Measurements from ENCODE around the gene COL19A1. TPM values are rescaled to one million over a fixed set of nuclear protein-coding genes. Genes with fewer than 3 reads are reported as not detected.

The COL19A1 gene
- polyA plus RNA-seq, 1 donor (not counting 4 experiments of a cell fraction or from before 2014, with no cell fraction given): not detected

GRCh38 chr6:70221715-70222438 is 355.5 kb downstream of the COL19A1 start:
- no peak overlapping the region for H2AFZ ChIP-seq (ENCODE audit: control insufficient read depth, low read length)
- H3K4me2 ChIP-seq (ENCODE audit: control insufficient read depth, extremely low read depth, insufficient read depth, low read depth, low read length): no peak overlapping the region
- TF ChIP-seq EZH2 (IDR thresholded peaks at IDR 0.05; ENCODE audit: low read length) (no peak), CTCF (optimal IDR thresholded peaks at IDR 0.05 in 1 of 3, IDR thresholded peaks at IDR 0.05 in 1 of 3, conservative IDR thresholded peaks at IDR 0.05 in 1 of 3; ENCODE audit: extremely low read depth in 1 of 3, insufficient read depth in 2 of 3, low read length in 3 of 3) (no peak)
- no peak overlapping the region for H3K9ac ChIP-seq (ENCODE audit: control insufficient read depth, extremely low read depth, insufficient read depth, low read length)
- no peaks in the 10 kb centered on the region for H3K79me2 ChIP-seq (ENCODE audit: control insufficient read depth, insufficient read depth, low read length)
- H3K9me3 ChIP-seq (ENCODE audit: control insufficient read depth, low read depth, low read length): no peaks in the 10 kb centered on the region
- H3K9me1 ChIP-seq (ENCODE audit: control insufficient read depth, extremely low read depth, insufficient read depth, low read length): no peaks in the 10 kb centered on the region
- H3K27ac ChIP-seq (ENCODE audit: control insufficient read depth, insufficient read depth, low read length): no peak overlapping the region
- peaks cover 21% of the 10 kb centered on the region for H3K27me3 ChIP-seq (ENCODE audit: control insufficient read depth, extremely low read depth, insufficient read depth, low read length)
- DNase-seq (ENCODE audit: low read depth, low spot score) (no peak), FAIRE-seq (no peak)
- H3K4me3 ChIP-seq (ENCODE audit: control insufficient read depth in 2 of 3, extremely low read depth in 1 of 3, insufficient read depth in 2 of 3, low read depth in 1 of 3, low read length in 3 of 3): no peak overlapping the region
- dilution Hi-C loops (cut with MboI; ENCODE audit: extremely low pct_ligation_motif_present, low sequenced_read_pairs): no loop called here
- H3K36me3 ChIP-seq (ENCODE audit: control insufficient read depth in 2 of 2, extremely low read depth in 1 of 2, insufficient read depth in 2 of 2, low read length in 2 of 2): no peaks in the 10 kb centered on the region
- no peaks in the 10 kb centered on the region for H3K4me1 ChIP-seq (ENCODE audit: control insufficient read depth, extremely low read depth, insufficient read depth, low read length)
- no peaks in the 10 kb centered on the region for H4K20me1 ChIP-seq (ENCODE audit: control insufficient read depth, extremely low read depth, insufficient read depth, low read length)

- Histone ChIP-seq H3K27ac (ENCODE audit: control insufficient read depth, insufficient read depth, low read length) (no peak overlapping the region), H3K9ac (ENCODE audit: control insufficient read depth, extremely low read depth, insufficient read depth, low read length) (no peak overlapping the region), H3K4me3 (ENCODE audit: control insufficient read depth in 2 of 3, extremely low read depth in 1 of 3, insufficient read depth in 2 of 3, low read depth in 1 of 3, low read length in 3 of 3) (no peak overlapping the region), H3K36me3 (ENCODE audit: control insufficient read depth in 2 of 2, extremely low read depth in 1 of 2, insufficient read depth in 2 of 2, low read length in 2 of 2) (no peaks in the 10 kb centered on the region), H3K4me1 (ENCODE audit: control insufficient read depth, extremely low read depth, insufficient read depth, low read length) (no peaks in the 10 kb centered on the region), H3K9me3 (ENCODE audit: control insufficient read depth, low read depth, low read length) (no peaks in the 10 kb centered on the region), H3K9me1 (ENCODE audit: control insufficient read depth, extremely low read depth, insufficient read depth, low read length) (no peaks in the 10 kb centered on the region), H3K27me3 (ENCODE audit: control insufficient read depth, extremely low read depth, insufficient read depth, low read length) (peaks cover 19% of the 10 kb centered on the region), H3K79me2 (ENCODE audit: control insufficient read depth, insufficient read depth, low read length) (no peaks in the 10 kb centered on the region), H4K20me1 (ENCODE audit: control insufficient read depth, extremely low read depth, insufficient read depth, low read length) (no peaks in the 10 kb centered on the region), H3K4me2 (ENCODE audit: control insufficient read depth, extremely low read depth, insufficient read depth, low read depth, low read length) (no peak overlapping the region), H2AFZ (ENCODE audit: control insufficient read depth, low read length) (no peak overlapping the region)
- dilution Hi-C loops (cut with MboI; ENCODE audit: extremely low pct_ligation_motif_present, low sequenced_read_pairs): no loop called here
- TF ChIP-seq EZH2 (IDR thresholded peaks at IDR 0.05; ENCODE audit: low read length): no peak
- no peak for TF ChIP-seq CTCF (optimal IDR thresholded peaks at IDR 0.05 in 1 of 3, IDR thresholded peaks at IDR 0.05 in 1 of 3, conservative IDR thresholded peaks at IDR 0.05 in 1 of 3; ENCODE audit: extremely low read depth in 1 of 3, insufficient read depth in 2 of 3, low read length in 3 of 3)
- no peak for FAIRE-seq
- no peak for DNase-seq (ENCODE audit: low read depth, low spot score)
Observed at GRCh38 chr6:70222439-70222749, 356.0 kb downstream of the COL19A1 start.

All from keratinocyte (primary cell).